ENCODE data around the gene PIK3CG.

DNA sequence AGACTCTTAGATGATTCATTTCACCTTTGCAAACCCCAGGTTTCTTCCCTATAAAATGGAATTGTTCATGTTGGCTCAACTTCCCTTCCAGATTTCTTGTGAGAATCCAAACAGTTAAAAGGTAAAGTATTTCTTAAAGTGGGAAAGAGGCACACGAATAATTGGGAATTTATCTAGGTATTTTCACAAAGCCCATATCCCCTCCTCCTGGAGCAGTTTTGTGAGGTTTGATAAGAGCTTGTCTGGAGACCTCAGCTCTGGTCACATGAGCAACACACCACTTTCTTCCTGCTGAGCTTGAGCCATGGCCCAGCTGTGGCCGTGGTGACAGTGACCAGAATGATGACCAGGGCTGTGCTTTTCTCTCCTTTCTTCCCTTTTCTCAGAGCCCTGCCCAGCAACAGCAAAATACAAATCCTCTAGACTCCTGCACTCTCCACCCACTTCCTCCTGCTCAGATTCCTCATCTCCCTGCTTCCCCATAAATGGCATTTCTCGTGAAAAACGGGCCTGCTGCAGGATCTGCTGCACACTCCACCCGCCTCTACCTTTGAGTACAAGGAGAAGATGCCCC, 87.7 kb downstream of the PIK3CG start:
- TF ChIP-seq, protein P1, sequence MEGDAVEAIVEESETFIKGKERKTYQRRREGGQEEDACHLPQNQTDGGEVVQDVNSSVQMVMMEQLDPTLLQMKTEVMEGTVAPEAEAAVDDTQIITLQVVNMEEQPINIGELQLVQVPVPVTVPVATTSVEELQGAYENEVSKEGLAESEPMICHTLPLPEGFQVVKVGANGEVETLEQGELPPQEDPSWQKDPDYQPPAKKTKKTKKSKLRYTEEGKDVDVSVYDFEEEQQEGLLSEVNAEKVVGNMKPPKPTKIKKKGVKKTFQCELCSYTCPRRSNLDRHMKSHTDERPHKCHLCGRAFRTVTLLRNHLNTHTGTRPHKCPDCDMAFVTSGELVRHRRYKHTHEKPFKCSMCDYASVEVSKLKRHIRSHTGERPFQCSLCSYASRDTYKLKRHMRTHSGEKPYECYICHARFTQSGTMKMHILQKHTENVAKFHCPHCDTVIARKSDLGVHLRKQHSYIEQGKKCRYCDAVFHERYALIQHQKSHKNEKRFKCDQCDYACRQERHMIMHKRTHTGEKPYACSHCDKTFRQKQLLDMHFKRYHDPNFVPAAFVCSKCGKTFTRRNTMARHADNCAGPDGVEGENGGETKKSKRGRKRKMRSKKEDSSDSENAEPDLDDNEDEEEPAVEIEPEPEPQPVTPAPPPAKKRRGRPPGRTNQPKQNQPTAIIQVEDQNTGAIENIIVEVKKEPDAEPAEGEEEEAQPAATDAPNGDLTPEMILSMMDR (IDR thresholded peaks at IDR 0.05; ENCODE audit: low read depth, low read length), result no peak
- no peak for TF ChIP-seq EZH2phosphoT487 (IDR thresholded peaks at IDR 0.05; ENCODE audit: low read depth)
